GM19240 (cell line): Measurements from ENCODE around the gene SNX9.
"Not testable (repeated sequence)": the region's sequence is repeated elsewhere in the genome, so short reads cannot be mapped to it uniquely, and the experiment has no call there.

Source experiments
- DNase-seq: peaks from one replicate; pipeline ENCODE4 v3.0.0; 2011; ENCODE audit warnings: low spot score; ENCODE audit not compliant: insufficient read length

The SNX9 gene

GRCh38 chr6:157830354-157831017, 7.4 kb downstream of the SNX9 start:
- no peak for DNase-seq

GRCh38 chr6:157831018-157831369, 7.9 kb downstream of the SNX9 start:
- DNase-seq: no peak

GRCh38 chr6:157831424-157832249, 8.6 kb downstream of the SNX9 start:
- DNase-seq: no peak

- DNase-seq: no peak
Observed at GRCh38 chr6:157832250-157832967, 9.4 kb downstream of the SNX9 start.

GRCh38 chr6:157834549-157834948, 11.5 kb downstream of the SNX9 start:
- no peak for DNase-seq

GRCh38 chr6:157838718-157839430, 15.8 kb downstream of the SNX9 start:
- DNase-seq: no peak

GRCh38 chr6:157839606-157840005, 16.6 kb downstream of the SNX9 start:
- DNase-seq: no peak

GRCh38 chr6:157840261-157840660, 17.2 kb downstream of the SNX9 start:
- no peak for DNase-seq

GRCh38 chr6:157840776-157841175, 17.7 kb downstream of the SNX9 start:
- no peak for DNase-seq

- DNase-seq: no peak
Observed at GRCh38 chr6:157841211-157841840, 18.3 kb downstream of the SNX9 start.

- no peak for DNase-seq
Observed at GRCh38 chr6:157842212-157842611, 19.2 kb downstream of the SNX9 start.

GRCh38 chr6:157844196-157844595, 21.1 kb downstream of the SNX9 start:
- DNase-seq: not testable (repeated sequence)

GRCh38 chr6:157845493-157846259, 22.6 kb downstream of the SNX9 start:
- DNase-seq: no peak

- DNase-seq: no peak
Observed at GRCh38 chr6:157847846-157848245, 24.8 kb downstream of the SNX9 start.

GRCh38 chr6:157848693-157849092, 25.6 kb downstream of the SNX9 start:
- no peak for DNase-seq

- no peak for DNase-seq
Observed at GRCh38 chr6:157849288-157850017, 26.4 kb downstream of the SNX9 start.

- no peak for DNase-seq
Observed at GRCh38 chr6:157850030-157850429, 27.0 kb downstream of the SNX9 start.

GRCh38 chr6:157853018-157853805, 30.2 kb downstream of the SNX9 start:
- DNase-seq: no peak
